Measurements from ENCODE around the gene RIMOC1.
A peak's percentile ranks its signal among the peaks of the same experiment; 100 is the strongest.

RIMOC1 gene

GRCh38 chr5:41885286-41885685 lies 18.9 kb upstream of the RIMOC1 start:
- Histone ChIP-seq H3K36me3 (ENCODE audit: control insufficient read depth in 1 of 2, insufficient read depth in 2 of 2, low read length in 2 of 2) (no peaks in the 10 kb centered on the region), H3K9ac (ENCODE audit: low read depth in 1 of 2, low read length in 2 of 2) (no peak overlapping the region), H3K27ac (ENCODE audit: low read depth, low read length) (no peak overlapping the region), H3K9me3 (ENCODE audit: control insufficient read depth in 1 of 2, low read length in 2 of 2) (no peaks in the 10 kb centered on the region), H3K4me1 (ENCODE audit: control insufficient read depth in 1 of 2, insufficient read depth in 2 of 2, low read length in 2 of 2) (no peaks in the 10 kb centered on the region), H3K4me3 (ENCODE audit: low read depth in 1 of 2, low read length in 2 of 2) (no peak overlapping the region), H3K27me3 (ENCODE audit: control insufficient read depth in 1 of 2, insufficient read depth in 2 of 2, low read length in 2 of 2) (peaks cover 0 to 8% of the 10 kb centered on the region in 2 donors)

- H3K9me3 ChIP-seq (ENCODE audit: control insufficient read depth in 1 of 2, low read length in 2 of 2) = no peaks in the 10 kb centered on the region
- H3K9ac ChIP-seq (ENCODE audit: low read depth in 1 of 2, low read length in 2 of 2) = no peak overlapping the region
- no peak overlapping the region for H3K27ac ChIP-seq (ENCODE audit: low read depth, low read length)
- peaks cover 0 to 16% of the 10 kb centered on the region in 2 donors for H3K27me3 ChIP-seq (ENCODE audit: control insufficient read depth in 1 of 2, insufficient read depth in 2 of 2, low read length in 2 of 2)
- no peaks in the 10 kb centered on the region for H3K36me3 ChIP-seq (ENCODE audit: control insufficient read depth in 1 of 2, insufficient read depth in 2 of 2, low read length in 2 of 2)
- no peaks in the 10 kb centered on the region for H3K4me1 ChIP-seq (ENCODE audit: control insufficient read depth in 1 of 2, insufficient read depth in 2 of 2, low read length in 2 of 2)
- no peak overlapping the region for H3K4me3 ChIP-seq (ENCODE audit: low read depth in 1 of 2, low read length in 2 of 2)
Measured at GRCh38 chr5:41891066-41891707, 13.0 kb upstream of the RIMOC1 start.

DNA sequence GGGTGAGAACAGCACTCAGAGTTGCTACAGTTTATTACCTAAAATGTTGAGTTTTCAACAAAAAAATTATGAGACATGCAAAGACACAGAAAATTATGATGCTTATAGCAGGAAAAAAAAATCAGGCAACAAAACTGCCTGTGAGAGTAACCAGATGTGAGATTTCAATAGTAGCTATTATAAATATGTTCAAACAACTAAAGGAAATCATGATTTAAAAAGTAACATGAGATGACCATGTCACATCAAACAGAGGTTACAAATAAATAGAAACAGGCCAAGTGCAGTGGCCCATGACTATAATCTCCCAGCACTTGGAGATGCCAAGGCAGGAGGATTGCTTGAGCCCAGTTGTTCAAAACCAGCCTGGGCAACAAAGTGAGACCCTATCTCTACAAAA lies 12.1 kb upstream of the RIMOC1 start:
- Histone ChIP-seq H3K9ac (ENCODE audit: low read depth in 1 of 2, low read length in 2 of 2) (no peak overlapping the region), H3K9me3 (ENCODE audit: control insufficient read depth in 1 of 2, low read length in 2 of 2) (no peaks in the 10 kb centered on the region), H3K4me1 (ENCODE audit: control insufficient read depth in 1 of 2, insufficient read depth in 2 of 2, low read length in 2 of 2) (no peaks in the 10 kb centered on the region), H3K27ac (ENCODE audit: low read depth, low read length) (no peak overlapping the region), H3K36me3 (ENCODE audit: control insufficient read depth in 1 of 2, insufficient read depth in 2 of 2, low read length in 2 of 2) (no peaks in the 10 kb centered on the region), H3K4me3 (ENCODE audit: low read depth in 1 of 2, low read length in 2 of 2) (no peak overlapping the region), H3K27me3 (ENCODE audit: control insufficient read depth in 1 of 2, insufficient read depth in 2 of 2, low read length in 2 of 2) (peaks cover 0 to 21% of the 10 kb centered on the region in 2 donors)

DNA sequence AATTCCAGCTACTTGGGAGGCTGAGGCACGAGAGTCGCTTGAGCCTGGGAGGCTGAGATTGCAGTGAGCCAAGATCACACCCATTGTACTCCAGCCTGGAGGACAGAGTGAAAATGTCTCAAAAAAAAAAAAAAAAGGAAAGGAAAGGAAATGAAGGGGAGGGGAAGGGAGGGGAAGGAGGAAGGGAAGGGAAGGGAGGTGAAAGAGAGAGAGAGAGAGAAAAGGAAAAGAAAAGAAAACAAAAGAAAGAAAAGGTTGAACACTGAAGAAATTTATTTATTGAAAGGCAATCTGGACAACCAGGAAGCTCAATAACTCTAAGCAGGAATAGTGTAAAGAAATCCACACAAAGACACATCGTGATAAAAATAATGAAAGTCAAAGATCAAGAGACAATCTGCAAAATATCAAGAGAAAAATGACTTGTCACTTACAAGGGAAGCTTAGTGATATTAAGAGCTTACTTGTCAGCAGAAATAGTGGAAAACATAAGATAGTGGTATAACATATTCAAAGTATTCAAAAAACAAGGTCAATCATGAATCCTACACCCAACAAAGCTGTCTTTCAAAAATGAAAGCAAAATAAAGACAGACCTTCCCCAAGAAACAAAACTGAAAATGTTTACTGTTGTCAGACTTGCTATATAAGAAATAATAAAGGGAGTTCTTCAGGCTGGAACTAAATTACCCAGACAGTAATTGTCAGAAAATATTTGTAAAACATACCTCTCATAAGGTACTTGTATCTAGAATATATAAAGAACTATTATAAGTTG lies 10.9 kb upstream of the RIMOC1 start:
- H3K27ac ChIP-seq (ENCODE audit: low read depth, low read length) = no peak overlapping the region
- H3K9ac ChIP-seq (ENCODE audit: low read depth in 1 of 2, low read length in 2 of 2) = no peak overlapping the region
- H3K9me3 ChIP-seq (ENCODE audit: control insufficient read depth in 1 of 2, low read length in 2 of 2) = no peaks in the 10 kb centered on the region
- H3K4me3 ChIP-seq (ENCODE audit: low read depth in 1 of 2, low read length in 2 of 2) = no peak overlapping the region
- H3K27me3 ChIP-seq (ENCODE audit: control insufficient read depth in 1 of 2, insufficient read depth in 2 of 2, low read length in 2 of 2) = peaks cover 0 to 14% of the 10 kb centered on the region in 2 donors
- H3K36me3 ChIP-seq (ENCODE audit: control insufficient read depth in 1 of 2, insufficient read depth in 2 of 2, low read length in 2 of 2) = no peaks in the 10 kb centered on the region
- H3K4me1 ChIP-seq (ENCODE audit: control insufficient read depth in 1 of 2, insufficient read depth in 2 of 2, low read length in 2 of 2) = no peaks in the 10 kb centered on the region

- H3K27me3 ChIP-seq (ENCODE audit: control insufficient read depth in 1 of 2, insufficient read depth in 2 of 2, low read length in 2 of 2) = peaks cover 0 to 13% of the 10 kb centered on the region in 2 donors
- no peaks in the 10 kb centered on the region for H3K9me3 ChIP-seq (ENCODE audit: control insufficient read depth in 1 of 2, low read length in 2 of 2)
- no peak overlapping the region for H3K9ac ChIP-seq (ENCODE audit: low read depth in 1 of 2, low read length in 2 of 2)
- no peak overlapping the region for H3K4me3 ChIP-seq (ENCODE audit: low read depth in 1 of 2, low read length in 2 of 2)
- no peaks in the 10 kb centered on the region for H3K4me1 ChIP-seq (ENCODE audit: control insufficient read depth in 1 of 2, insufficient read depth in 2 of 2, low read length in 2 of 2)
- H3K36me3 ChIP-seq (ENCODE audit: control insufficient read depth in 1 of 2, insufficient read depth in 2 of 2, low read length in 2 of 2) = no peaks in the 10 kb centered on the region
- H3K27ac ChIP-seq (ENCODE audit: low read depth, low read length) = no peak overlapping the region
Measured at GRCh38 chr5:41896230-41896629, 7.9 kb upstream of the RIMOC1 start.

DNA sequence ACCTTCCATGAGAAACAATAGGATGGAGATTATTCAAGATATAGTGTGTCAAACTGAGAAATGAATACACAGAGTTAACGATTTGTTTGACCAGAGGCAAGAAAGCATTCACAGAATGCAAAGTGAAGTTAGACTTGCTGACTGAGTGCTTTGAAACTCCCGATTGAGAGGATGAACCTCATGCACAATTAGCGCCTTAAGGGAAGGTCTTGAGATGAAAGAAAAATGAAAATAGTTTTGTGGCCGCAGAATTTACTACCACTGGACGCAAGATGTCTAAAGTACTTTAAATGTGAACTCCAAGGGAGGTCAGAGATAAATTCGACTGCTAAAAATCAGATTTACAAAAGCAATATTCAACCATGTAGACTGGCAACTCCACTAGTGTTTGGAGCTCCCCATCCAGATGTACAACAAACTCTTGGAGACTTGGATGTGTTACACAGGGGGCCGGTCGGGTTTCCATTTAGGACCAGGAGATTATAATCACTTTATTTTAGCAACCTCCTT lies 707 bp upstream of the RIMOC1 start:
- Histone ChIP-seq H3K4me3 (ENCODE audit: low read depth in 1 of 2, low read length in 2 of 2) (peak overlapping the region; percentile 73 to 75), H3K9ac (ENCODE audit: low read depth in 1 of 2, low read length in 2 of 2) (peak overlapping the region; percentile 52 to 57), H3K27me3 (ENCODE audit: control insufficient read depth in 1 of 2, insufficient read depth in 2 of 2, low read length in 2 of 2) (no peaks in the 10 kb centered on the region), H3K9me3 (ENCODE audit: control insufficient read depth in 1 of 2, low read length in 2 of 2) (peaks cover 0 to 2% of the 10 kb centered on the region in 2 donors), H3K27ac (ENCODE audit: low read depth, low read length) (peak overlapping the region; percentile 82), H3K4me1 (ENCODE audit: control insufficient read depth in 1 of 2, insufficient read depth in 2 of 2, low read length in 2 of 2) (peaks cover 8 to 16% of the 10 kb centered on the region in 2 donors), H3K36me3 (ENCODE audit: control insufficient read depth in 1 of 2, insufficient read depth in 2 of 2, low read length in 2 of 2) (peaks cover 5 to 8% of the 10 kb centered on the region in 2 donors)

DNA sequence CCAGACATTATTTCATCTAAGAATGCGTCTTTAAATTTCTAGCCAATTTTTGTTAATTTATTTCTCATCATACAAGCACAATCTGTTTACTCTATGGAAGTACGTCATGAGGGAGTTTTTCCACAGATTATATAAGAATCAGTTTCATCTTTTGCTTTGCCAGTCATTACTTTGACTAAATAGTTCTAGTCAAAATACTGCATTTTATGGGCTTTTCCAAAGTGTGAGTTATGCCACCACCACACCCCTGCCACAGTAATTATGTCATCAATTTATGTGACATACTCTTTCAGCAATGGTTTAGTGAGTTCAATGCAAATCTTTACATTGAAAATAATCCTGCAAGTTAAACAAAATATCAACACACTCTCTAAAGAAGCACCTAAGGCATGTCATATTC lies 2.0 kb downstream of the RIMOC1 start:
- H3K4me1 ChIP-seq (ENCODE audit: control insufficient read depth in 1 of 2, insufficient read depth in 2 of 2, low read length in 2 of 2) = peaks cover 8 to 16% of the 10 kb centered on the region in 2 donors
- H3K27me3 ChIP-seq (ENCODE audit: control insufficient read depth in 1 of 2, insufficient read depth in 2 of 2, low read length in 2 of 2) = no peaks in the 10 kb centered on the region
- H3K9ac ChIP-seq (ENCODE audit: low read depth in 1 of 2, low read length in 2 of 2) = no peak overlapping the region
- H3K36me3 ChIP-seq (ENCODE audit: control insufficient read depth in 1 of 2, insufficient read depth in 2 of 2, low read length in 2 of 2) = peaks cover 9 to 33% of the 10 kb centered on the region in 2 donors
- peaks cover 0 to 2% of the 10 kb centered on the region in 2 donors for H3K9me3 ChIP-seq (ENCODE audit: control insufficient read depth in 1 of 2, low read length in 2 of 2)
- no peak overlapping the region for H3K4me3 ChIP-seq (ENCODE audit: low read depth in 1 of 2, low read length in 2 of 2)
- no peak overlapping the region for H3K27ac ChIP-seq (ENCODE audit: low read depth, low read length)

- peaks cover 4 to 13% of the 10 kb centered on the region in 2 donors for H3K4me1 ChIP-seq (ENCODE audit: control insufficient read depth in 1 of 2, insufficient read depth in 2 of 2, low read length in 2 of 2)
- no peak overlapping the region for H3K27ac ChIP-seq (ENCODE audit: low read depth, low read length)
- no peak overlapping the region for H3K4me3 ChIP-seq (ENCODE audit: low read depth in 1 of 2, low read length in 2 of 2)
- no peaks in the 10 kb centered on the region for H3K27me3 ChIP-seq (ENCODE audit: control insufficient read depth in 1 of 2, insufficient read depth in 2 of 2, low read length in 2 of 2)
- peaks cover 0 to 2% of the 10 kb centered on the region in 2 donors for H3K9me3 ChIP-seq (ENCODE audit: control insufficient read depth in 1 of 2, low read length in 2 of 2)
- no peak overlapping the region for H3K9ac ChIP-seq (ENCODE audit: low read depth in 1 of 2, low read length in 2 of 2)
- H3K36me3 ChIP-seq (ENCODE audit: control insufficient read depth in 1 of 2, insufficient read depth in 2 of 2, low read length in 2 of 2) = peaks cover 13 to 54% of the 10 kb centered on the region in 2 donors
Measured at GRCh38 chr5:41908374-41909079, 4.4 kb downstream of the RIMOC1 start.

- H3K36me3 ChIP-seq (ENCODE audit: control insufficient read depth in 1 of 2, insufficient read depth in 2 of 2, low read length in 2 of 2) = peaks cover 13 to 57% of the 10 kb centered on the region in 2 donors
Measured at GRCh38 chr5:41918105-41918504, 14.0 kb downstream of the RIMOC1 start.

DNA sequence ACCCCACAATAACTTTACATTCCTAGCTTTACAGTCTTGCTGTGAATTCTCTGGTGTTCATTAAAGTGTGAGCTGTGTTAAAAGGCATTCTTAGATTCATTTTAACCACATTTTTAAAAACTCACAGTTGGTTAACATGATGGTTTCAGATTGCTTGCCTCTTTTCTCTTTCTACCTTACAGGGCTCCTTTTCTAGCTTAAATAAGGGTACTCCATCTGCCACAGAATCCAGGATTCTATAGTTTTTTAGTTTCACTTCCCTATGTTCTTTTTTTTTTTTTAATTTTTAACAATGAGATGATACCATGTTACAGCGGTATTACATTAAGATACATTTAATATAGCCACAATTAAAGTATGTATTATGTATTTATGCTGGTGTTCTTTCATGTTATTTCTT lies 17.0 kb downstream of the RIMOC1 start:
- H3K36me3 ChIP-seq (ENCODE audit: control insufficient read depth in 1 of 2, insufficient read depth in 2 of 2, low read length in 2 of 2) = peaks cover 13 to 38% of the 10 kb centered on the region in 2 donors
- no peak overlapping the region for H3K4me3 ChIP-seq (ENCODE audit: low read depth in 1 of 2, low read length in 2 of 2)
- H3K4me1 ChIP-seq (ENCODE audit: control insufficient read depth in 1 of 2, insufficient read depth in 2 of 2, low read length in 2 of 2) = peaks cover 0 to 4% of the 10 kb centered on the region in 2 donors
- no peak overlapping the region for H3K9ac ChIP-seq (ENCODE audit: low read depth in 1 of 2, low read length in 2 of 2)
- H3K27ac ChIP-seq (ENCODE audit: low read depth, low read length) = no peak overlapping the region
- H3K9me3 ChIP-seq (ENCODE audit: control insufficient read depth in 1 of 2, low read length in 2 of 2) = no peaks in the 10 kb centered on the region
- H3K27me3 ChIP-seq (ENCODE audit: control insufficient read depth in 1 of 2, insufficient read depth in 2 of 2, low read length in 2 of 2) = no peaks in the 10 kb centered on the region

More at GRCh38 chr5:41918105-41918504, 14.0 kb downstream of the RIMOC1 start:
- no peak overlapping the region for H3K9ac ChIP-seq (ENCODE audit: low read depth in 1 of 2, low read length in 2 of 2)
- no peak overlapping the region for H3K27ac ChIP-seq (ENCODE audit: low read depth, low read length)
- H3K9me3 ChIP-seq (ENCODE audit: control insufficient read depth in 1 of 2, low read length in 2 of 2) = no peaks in the 10 kb centered on the region
- H3K4me3 ChIP-seq (ENCODE audit: low read depth in 1 of 2, low read length in 2 of 2) = no peak overlapping the region
- no peaks in the 10 kb centered on the region for H3K4me1 ChIP-seq (ENCODE audit: control insufficient read depth in 1 of 2, insufficient read depth in 2 of 2, low read length in 2 of 2)
- H3K27me3 ChIP-seq (ENCODE audit: control insufficient read depth in 1 of 2, insufficient read depth in 2 of 2, low read length in 2 of 2) = no peaks in the 10 kb centered on the region

Data from duodenal mucosa (tissue), 2 donors.